ENCODE results near the gene TMEM200A.

The TMEM200A gene

DNA sequence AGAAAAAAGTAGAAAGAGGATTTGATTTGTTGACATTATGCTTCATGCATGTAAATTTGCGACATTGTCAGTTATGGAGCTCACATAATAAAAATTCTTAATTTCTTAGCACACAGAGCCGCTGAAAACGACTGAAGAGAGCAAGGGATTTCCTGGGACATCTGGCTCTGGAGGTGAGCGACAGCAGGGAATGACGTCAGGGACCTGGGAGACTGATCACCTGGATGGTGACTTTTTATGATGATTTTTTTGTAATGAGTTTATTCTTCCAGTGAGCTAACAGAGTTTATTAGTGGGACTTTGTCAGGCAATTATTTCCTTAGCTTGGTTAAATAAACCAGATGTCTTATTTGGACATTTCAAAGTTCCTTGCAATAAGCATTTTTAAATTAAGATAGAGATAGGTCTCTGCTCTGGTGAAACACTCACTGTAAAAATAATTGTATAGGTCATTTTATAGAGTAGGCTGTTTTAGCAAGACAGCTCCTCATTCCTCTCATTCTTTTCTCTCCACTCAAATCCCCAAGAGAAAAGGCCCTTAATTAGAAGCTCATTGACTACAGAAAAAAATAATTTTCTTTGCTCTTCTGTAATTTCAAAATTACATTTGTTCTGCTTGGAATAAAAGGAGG lies 19.4 kb downstream of the TMEM200A start:
- Histone ChIP-seq H3K27me3 (no peaks in the 10 kb centered on the region), H3K36me3 (no peaks in the 10 kb centered on the region), H3K4me1 (no peaks in the 10 kb centered on the region), H3K27ac (no peak overlapping the region), H3K4me3 (no peak overlapping the region), H3K9me3 (no peaks in the 10 kb centered on the region)
- intact Hi-C loops (cut with DNase I; ENCODE audit: low total_unique reads), result no loop called here
- DNase-seq, result no peak
- TF ChIP-seq, protein P1, sequence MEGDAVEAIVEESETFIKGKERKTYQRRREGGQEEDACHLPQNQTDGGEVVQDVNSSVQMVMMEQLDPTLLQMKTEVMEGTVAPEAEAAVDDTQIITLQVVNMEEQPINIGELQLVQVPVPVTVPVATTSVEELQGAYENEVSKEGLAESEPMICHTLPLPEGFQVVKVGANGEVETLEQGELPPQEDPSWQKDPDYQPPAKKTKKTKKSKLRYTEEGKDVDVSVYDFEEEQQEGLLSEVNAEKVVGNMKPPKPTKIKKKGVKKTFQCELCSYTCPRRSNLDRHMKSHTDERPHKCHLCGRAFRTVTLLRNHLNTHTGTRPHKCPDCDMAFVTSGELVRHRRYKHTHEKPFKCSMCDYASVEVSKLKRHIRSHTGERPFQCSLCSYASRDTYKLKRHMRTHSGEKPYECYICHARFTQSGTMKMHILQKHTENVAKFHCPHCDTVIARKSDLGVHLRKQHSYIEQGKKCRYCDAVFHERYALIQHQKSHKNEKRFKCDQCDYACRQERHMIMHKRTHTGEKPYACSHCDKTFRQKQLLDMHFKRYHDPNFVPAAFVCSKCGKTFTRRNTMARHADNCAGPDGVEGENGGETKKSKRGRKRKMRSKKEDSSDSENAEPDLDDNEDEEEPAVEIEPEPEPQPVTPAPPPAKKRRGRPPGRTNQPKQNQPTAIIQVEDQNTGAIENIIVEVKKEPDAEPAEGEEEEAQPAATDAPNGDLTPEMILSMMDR (IDR thresholded peaks at IDR 0.05), result no peak

DNA sequence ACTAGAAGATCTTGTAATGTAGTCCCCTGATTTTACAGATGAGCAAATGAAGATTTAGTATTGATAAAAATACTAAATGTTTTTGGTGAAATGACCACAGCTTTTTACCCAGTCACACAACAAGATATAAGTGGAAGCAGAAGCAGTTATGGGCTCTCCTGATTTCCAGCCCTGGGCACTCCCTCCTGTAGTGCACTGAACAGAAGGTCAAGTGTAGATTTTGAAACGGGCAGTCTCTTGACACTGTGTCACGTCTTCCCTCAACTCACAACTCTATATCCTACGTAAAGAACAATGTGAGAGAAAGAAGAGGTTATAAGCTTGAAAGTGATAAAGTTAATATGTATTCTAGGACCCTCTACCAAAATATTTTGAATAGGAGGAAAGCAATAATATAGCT lies 23.3 kb downstream of the TMEM200A start:
- Histone ChIP-seq H3K27me3 (no peaks in the 10 kb centered on the region), H3K9me3 (no peaks in the 10 kb centered on the region), H3K36me3 (no peaks in the 10 kb centered on the region), H3K4me1 (no peaks in the 10 kb centered on the region), H3K27ac (no peak overlapping the region), H3K4me3 (no peak overlapping the region)
- intact Hi-C loops (cut with DNase I; ENCODE audit: low total_unique reads), result no loop called here
- TF ChIP-seq, protein P1 (IDR thresholded peaks at IDR 0.05), result no peak
- no peak for DNase-seq

DNA sequence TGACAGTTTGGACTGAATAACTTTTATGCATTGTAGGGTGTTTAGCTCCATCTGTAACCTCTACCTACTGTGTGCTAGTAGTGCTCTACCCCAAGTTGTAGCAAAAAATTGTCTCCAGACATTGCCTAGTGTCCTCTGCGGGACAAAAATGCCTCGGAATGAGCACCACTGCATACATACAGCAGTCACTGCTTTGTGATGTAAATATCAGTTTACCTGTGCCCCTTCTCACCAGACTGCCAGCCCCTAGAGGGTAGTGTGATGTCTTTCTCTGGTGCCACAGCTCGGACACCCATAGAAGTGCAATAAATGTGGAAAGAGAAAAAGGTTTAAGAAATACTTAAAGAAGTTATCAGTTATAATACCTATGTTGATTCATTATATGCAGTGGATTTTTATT lies 25.1 kb downstream of the TMEM200A start:
- intact Hi-C loops (cut with DNase I; ENCODE audit: low total_unique reads), result no loop called here

DNA sequence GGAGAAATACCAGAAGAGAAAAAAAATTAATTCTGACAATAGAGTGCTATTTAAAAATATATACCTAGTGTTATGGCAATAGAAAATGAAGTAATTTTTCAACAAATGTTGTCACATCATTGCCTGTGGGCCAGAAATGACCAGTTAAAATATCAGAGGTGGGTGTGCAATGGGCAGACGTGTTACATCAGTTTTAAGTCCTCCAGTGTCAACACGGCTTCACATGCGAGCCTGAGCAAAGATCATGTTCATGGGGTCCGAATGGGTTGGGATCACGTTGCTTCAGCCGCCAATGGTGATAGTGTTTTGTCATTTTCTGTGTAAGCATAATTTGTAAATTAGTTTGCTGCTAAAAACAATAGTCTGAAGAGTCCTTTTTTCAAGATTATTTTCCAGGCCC lies 27.5 kb downstream of the TMEM200A start:
- Histone ChIP-seq H3K36me3 (no peaks in the 10 kb centered on the region), H3K9me3 (no peaks in the 10 kb centered on the region), H3K4me3 (no peak overlapping the region), H3K27ac (no peak overlapping the region), H3K27me3 (no peaks in the 10 kb centered on the region), H3K4me1 (no peaks in the 10 kb centered on the region)
- TF ChIP-seq, protein P1 (IDR thresholded peaks at IDR 0.05), result no peak
- intact Hi-C loops (cut with DNase I; ENCODE audit: low total_unique reads), result no loop called here
- DNase-seq, result no peak

More for the DNA sequence above, 25.1 kb downstream of the TMEM200A start:
- Histone ChIP-seq H3K4me3 (no peak overlapping the region), H3K4me1 (no peaks in the 10 kb centered on the region), H3K36me3 (no peaks in the 10 kb centered on the region), H3K27me3 (no peaks in the 10 kb centered on the region), H3K27ac (no peak overlapping the region), H3K9me3 (no peaks in the 10 kb centered on the region)
- DNase-seq, result no peak
- TF ChIP-seq, protein P1 (IDR thresholded peaks at IDR 0.05), result no peak

DNA sequence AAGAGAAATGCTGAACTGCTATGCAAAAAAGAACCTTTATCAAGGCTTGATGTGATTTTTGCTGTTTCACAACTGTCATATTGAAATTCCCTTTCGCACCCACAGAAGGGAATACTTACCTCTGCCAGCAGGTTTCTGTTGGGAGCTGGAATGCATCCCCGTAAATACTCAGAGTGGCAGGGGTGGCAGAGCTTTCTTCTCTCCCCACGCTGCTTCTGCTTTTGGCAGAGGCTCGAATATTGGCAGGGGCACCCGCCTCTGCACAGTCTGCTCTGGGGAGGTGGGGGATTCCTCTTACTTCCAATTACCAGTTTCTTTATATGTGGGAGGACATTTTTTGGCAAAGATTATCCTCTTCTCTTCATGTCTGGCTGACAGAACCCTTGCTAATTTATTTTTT lies 28.4 kb downstream of the TMEM200A start:
- no peak for DNase-seq
- Histone ChIP-seq H3K4me1 (no peaks in the 10 kb centered on the region), H3K4me3 (no peak overlapping the region), H3K9me3 (no peaks in the 10 kb centered on the region), H3K36me3 (no peaks in the 10 kb centered on the region), H3K27me3 (no peaks in the 10 kb centered on the region), H3K27ac (no peak overlapping the region)
- intact Hi-C loops (cut with DNase I; ENCODE audit: low total_unique reads), result no loop called here
- TF ChIP-seq, protein P1 (IDR thresholded peaks at IDR 0.05), result no peak

DNA sequence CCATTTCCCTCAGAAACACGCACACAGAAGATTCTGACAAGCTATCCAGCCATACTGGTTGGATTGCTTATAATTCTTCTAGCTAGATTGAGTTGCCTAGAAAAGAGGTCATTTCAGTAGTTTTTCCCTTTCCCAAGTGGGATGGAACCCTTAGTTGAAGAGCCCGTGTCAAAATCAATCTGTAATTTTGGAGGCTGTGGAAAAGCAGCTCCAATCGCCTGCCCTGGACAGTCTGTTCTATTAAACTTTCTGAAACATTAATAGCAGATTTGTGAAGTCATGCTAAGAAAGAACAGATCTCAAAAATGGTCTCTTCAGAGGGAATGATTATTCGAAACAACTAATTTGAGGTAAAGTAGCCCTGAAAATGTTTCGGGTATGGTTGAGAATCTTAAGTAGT lies 29.3 kb downstream of the TMEM200A start:
- H3K4me3 ChIP-seq, result no peak overlapping the region
- no peaks in the 10 kb centered on the region for H3K4me1 ChIP-seq
- TF ChIP-seq, protein P1 (IDR thresholded peaks at IDR 0.05), result no peak
- no peak for DNase-seq
- intact Hi-C loops (cut with DNase I; ENCODE audit: low total_unique reads), result no loop called here
- no peak overlapping the region for H3K27ac ChIP-seq
- no peaks in the 10 kb centered on the region for H3K9me3 ChIP-seq
- no peaks in the 10 kb centered on the region for H3K27me3 ChIP-seq
- H3K36me3 ChIP-seq, result no peaks in the 10 kb centered on the region
